HL-60 (cell line): ENCODE results near the gene DNAI7.

ENCODE experiments used
- DNase-seq, 2 experiments: peaks; one replicate each; pipeline ENCODE4 v3.0.0-alpha.2; 2010 to 2020; ENCODE audit warnings: low read depth in 1 of 2, low spot score in 1 of 2
- H3K27ac ChIP-seq: fragments of 250-450 bp; sonication (Bioruptor Pico); replicated peaks from 2 replicates; pipeline ENCODE4 v1.5.1; 2020; ENCODE audit warnings: mild to moderate bottlenecking, moderate library complexity
- H3K27me3 ChIP-seq: fragments of 250-450 bp; sonication (Bioruptor Pico); 2 replicates; pipeline ENCODE4 v1.5.1; 2021; ENCODE audit warnings: mild to moderate bottlenecking, moderate library complexity; ENCODE audit not compliant: insufficient read depth, poor library complexity, severe bottlenecking
- H3K4me3 ChIP-seq: replicated peaks from 2 replicates; pipeline ENCODE4 v1.5.1; 2011; ENCODE audit warnings: mild to moderate bottlenecking, control low read depth, low read length; ENCODE audit not compliant: insufficient read depth
- GABPA ChIP-seq: IDR thresholded peaks from 2 replicates; pipeline ENCODE4 v1.6.1; 2012; ENCODE audit warnings: low read depth
- POLR2AphosphoS5 ChIP-seq: IDR thresholded peaks from 2 replicates; pipeline ENCODE4 v1.6.1; 2012; ENCODE audit warnings: low read depth
- SPI1 ChIP-seq: IDR thresholded peaks from 2 replicates; pipeline ENCODE4 v1.6.1; 2012; ENCODE audit warnings: low read depth, mild to moderate bottlenecking, borderline replicate concordance
- TF ChIP-seq, protein P1 (sequence below): IDR thresholded peaks from one replicate; pipeline ENCODE4 v1.5.1; 2011; ENCODE audit warnings: low read length, control low read depth, inconsistent platforms; ENCODE audit not compliant: insufficient read depth
- TF ChIP-seq, protein P2 (sequence below): IDR thresholded peaks from 2 replicates; pipeline ENCODE4 v1.6.1; 2012; ENCODE audit warnings: low read depth; ENCODE audit not compliant: insufficient replicate concordance

Gene DNAI7

DNA sequence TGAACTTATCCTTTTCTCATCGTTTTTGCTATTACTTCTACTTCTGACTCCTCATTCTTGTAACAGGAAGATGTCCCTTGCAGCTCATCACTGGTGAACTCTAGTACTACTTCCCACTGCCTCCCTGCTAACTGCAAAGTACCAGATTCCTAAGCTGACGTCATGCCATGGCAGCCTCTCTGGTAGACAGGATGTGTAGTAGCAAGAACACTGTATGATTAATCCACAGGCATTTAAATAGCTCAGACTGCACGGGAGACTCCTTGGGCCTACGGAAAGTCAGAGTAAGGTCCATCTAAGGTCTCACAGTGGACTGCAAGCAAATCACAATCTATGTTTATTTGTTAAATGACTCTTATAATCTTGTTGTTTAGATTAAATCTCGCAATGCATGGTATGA lies 43.5 kb downstream of the DNAI7 start:
- no peak overlapping the region for H3K27ac ChIP-seq
- H3K4me3 ChIP-seq = no peak overlapping the region
- H3K27me3 ChIP-seq = no peaks in the 10 kb centered on the region
- TF ChIP-seq SPI1 = no peak
- DNase-seq = no peak

DNA sequence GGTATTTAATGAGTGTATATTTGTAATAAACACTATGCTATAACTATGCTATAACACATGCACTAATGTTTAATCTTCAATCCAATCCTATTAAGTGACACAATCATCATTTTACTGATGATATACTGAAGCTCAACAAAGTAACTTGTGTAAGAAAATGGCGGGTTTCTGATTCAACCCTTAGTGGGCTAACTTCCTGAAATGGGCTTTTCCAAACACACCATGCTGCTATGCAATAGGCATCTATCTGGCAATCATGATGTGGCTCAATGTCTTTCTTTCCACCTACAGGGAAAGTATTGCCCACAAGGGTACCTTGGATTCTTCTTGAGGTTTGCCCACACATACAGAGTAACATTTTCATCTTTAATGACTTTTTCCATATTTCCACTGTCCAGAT lies 48.3 kb downstream of the DNAI7 start:
- H3K27me3 ChIP-seq = no peaks in the 10 kb centered on the region
- no peak for TF ChIP-seq SPI1
- DNase-seq = no peak
- H3K4me3 ChIP-seq = no peak overlapping the region
- no peak overlapping the region for H3K27ac ChIP-seq

DNA sequence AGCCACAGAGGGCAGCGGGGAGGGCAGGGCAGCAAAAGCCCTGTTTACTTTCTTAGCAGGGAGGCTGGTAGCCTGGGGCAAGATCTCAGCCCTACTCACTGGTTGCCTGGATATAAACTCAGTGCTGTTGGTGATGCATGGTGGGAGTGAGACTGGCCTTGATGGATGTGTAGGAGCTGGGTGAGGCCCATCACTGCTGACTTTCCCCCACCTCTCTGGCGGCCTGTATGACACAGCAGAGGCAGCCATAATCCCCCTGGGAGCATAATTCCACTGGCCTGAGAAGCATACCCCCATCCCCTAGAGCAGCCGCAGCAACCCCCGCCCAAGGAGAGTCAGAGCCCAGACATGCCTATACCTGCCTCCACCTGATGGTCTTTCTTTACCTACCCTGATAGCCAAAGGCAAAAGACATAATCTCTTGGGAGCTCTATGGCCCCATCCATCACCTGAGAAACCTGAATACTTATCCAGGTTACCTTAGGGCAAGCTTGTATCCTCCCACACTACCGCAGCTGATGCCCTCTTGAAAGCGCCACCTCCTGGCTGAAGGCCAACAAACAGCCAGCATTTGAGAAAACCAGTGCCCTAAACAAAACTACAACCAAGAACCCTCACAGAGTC lies 59.3 kb downstream of the DNAI7 start:
- H3K27ac ChIP-seq = no peak overlapping the region
- no peak for DNase-seq
- TF ChIP-seq GABPA (no peak), POLR2AphosphoS5 (no peak), SPI1 (no peak)
- TF ChIP-seq, protein P1, sequence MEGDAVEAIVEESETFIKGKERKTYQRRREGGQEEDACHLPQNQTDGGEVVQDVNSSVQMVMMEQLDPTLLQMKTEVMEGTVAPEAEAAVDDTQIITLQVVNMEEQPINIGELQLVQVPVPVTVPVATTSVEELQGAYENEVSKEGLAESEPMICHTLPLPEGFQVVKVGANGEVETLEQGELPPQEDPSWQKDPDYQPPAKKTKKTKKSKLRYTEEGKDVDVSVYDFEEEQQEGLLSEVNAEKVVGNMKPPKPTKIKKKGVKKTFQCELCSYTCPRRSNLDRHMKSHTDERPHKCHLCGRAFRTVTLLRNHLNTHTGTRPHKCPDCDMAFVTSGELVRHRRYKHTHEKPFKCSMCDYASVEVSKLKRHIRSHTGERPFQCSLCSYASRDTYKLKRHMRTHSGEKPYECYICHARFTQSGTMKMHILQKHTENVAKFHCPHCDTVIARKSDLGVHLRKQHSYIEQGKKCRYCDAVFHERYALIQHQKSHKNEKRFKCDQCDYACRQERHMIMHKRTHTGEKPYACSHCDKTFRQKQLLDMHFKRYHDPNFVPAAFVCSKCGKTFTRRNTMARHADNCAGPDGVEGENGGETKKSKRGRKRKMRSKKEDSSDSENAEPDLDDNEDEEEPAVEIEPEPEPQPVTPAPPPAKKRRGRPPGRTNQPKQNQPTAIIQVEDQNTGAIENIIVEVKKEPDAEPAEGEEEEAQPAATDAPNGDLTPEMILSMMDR = no peak
- TF ChIP-seq, protein P2, sequence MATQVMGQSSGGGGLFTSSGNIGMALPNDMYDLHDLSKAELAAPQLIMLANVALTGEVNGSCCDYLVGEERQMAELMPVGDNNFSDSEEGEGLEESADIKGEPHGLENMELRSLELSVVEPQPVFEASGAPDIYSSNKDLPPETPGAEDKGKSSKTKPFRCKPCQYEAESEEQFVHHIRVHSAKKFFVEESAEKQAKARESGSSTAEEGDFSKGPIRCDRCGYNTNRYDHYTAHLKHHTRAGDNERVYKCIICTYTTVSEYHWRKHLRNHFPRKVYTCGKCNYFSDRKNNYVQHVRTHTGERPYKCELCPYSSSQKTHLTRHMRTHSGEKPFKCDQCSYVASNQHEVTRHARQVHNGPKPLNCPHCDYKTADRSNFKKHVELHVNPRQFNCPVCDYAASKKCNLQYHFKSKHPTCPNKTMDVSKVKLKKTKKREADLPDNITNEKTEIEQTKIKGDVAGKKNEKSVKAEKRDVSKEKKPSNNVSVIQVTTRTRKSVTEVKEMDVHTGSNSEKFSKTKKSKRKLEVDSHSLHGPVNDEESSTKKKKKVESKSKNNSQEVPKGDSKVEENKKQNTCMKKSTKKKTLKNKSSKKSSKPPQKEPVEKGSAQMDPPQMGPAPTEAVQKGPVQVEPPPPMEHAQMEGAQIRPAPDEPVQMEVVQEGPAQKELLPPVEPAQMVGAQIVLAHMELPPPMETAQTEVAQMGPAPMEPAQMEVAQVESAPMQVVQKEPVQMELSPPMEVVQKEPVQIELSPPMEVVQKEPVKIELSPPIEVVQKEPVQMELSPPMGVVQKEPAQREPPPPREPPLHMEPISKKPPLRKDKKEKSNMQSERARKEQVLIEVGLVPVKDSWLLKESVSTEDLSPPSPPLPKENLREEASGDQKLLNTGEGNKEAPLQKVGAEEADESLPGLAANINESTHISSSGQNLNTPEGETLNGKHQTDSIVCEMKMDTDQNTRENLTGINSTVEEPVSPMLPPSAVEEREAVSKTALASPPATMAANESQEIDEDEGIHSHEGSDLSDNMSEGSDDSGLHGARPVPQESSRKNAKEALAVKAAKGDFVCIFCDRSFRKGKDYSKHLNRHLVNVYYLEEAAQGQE = no peak
- H3K4me3 ChIP-seq = no peak overlapping the region
- no peaks in the 10 kb centered on the region for H3K27me3 ChIP-seq

DNA sequence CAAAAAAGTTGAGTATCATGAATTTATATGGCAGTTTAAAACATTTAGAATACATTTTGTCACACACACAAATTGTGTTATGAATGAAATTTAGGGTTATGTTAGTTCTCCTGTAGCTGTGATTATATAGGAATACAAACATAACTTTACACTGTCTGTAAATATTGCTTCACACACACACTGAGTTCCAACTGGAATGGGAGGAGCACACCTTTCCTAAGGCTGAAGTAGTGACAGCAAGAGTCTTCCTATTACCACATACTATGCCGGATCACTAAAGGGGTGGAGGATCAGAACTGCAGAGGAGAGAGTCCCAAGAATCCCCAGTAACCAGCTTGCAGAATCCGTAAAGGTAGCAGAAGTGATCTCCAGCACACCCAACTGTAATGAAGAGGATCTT lies 63.7 kb downstream of the DNAI7 start:
- TF ChIP-seq, protein P1 = no peak
- TF ChIP-seq POLR2AphosphoS5 = no peak
- TF ChIP-seq SPI1 = no peak
- H3K27me3 ChIP-seq = no peaks in the 10 kb centered on the region
- DNase-seq = no peak
- no peak overlapping the region for H3K4me3 ChIP-seq
- no peak overlapping the region for H3K27ac ChIP-seq

DNA sequence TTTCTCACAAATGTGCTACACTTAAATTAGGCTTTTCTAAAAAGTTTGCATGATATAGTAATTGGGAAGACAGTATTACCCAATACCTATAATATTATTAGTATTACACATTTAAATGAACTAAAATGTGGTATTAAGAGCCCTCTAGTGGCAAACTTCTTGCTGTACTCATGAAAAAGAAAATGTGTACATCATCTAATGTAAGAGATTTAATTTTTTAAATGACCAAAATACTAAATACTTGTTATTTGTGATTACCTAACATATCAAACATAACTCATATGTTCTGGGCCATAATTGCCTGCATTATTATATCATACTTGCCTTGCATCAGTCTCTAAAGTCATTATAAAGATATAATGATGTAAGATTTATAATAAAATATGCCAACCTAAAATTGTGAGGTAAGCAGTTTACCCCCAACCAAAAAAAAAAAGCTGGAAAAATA lies 64.2 kb downstream of the DNAI7 start:
- H3K27ac ChIP-seq = no peak overlapping the region
- H3K27me3 ChIP-seq = no peaks in the 10 kb centered on the region
- peak in 1 of 2 experiments; percentile 30 for DNase-seq
- TF ChIP-seq GABPA = no peak
- no peak for TF ChIP-seq POLR2AphosphoS5
- TF ChIP-seq SPI1 = no peak
- TF ChIP-seq, protein P1 = peak; percentile 18
- H3K4me3 ChIP-seq = no peak overlapping the region
